GM19238 (cell line): Measurements from ENCODE around the gene SLC6A6.
A peak's percentile ranks its signal among the peaks of the same experiment; 100 is the strongest.

Source experiments
- DNase-seq: peaks from one replicate; pipeline ENCODE4 v3.0.0; 2011; ENCODE audit warnings: low spot score; ENCODE audit not compliant: insufficient read length

The SLC6A6 gene

DNA sequence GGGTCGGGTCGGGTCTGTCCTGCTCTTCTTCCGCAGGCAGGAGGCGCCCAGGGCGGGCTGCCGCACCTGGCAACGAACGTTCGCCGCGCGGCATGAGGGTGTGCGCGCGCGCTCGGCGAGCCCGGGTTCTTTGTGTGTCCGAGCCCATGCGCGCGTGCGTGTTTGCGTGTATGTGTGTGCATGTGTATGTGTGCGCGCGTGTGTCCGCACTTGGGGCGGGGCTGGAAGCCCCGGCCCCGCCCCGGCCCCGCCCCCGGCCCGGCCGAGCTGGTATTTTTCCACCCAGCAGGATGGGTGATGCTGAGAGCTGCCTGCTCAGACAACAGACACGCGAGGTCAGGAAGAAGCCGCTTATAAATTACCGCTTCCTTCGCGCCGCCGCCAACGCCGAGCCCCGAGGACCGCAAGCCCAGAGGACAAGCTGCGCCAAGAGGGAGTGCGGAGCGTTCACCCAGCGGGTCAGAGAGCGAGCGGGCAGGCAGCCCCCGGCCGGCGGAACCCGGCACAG, at the start of gene SLC6A6:
SLC6A6 (plus strand) TSS at position 303 of the 508 bp plus-strand sequence. CDS start 41,029 bp downstream, outside the sequence.
- peak; percentile 92 for DNase-seq

DNA sequence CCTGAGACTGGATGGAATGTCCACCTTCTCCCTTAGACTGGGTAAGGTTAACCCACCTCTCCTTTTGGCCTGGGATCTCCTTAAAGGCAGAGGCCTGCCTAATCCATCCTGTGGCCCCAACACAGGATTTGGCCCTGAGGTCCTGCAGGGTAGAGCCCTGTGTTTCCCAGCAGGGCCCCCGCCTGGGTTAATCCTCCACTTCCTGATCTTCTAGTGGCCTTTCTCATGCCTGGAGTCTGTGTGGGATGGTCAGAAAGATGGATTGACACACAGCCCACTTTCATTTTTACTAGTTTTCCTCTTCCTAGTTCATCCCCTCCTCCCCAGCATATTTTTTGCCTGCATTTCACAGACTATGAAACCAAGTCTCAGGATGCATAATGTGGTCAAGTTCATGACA, 48.9 kb upstream of the SLC6A6 start:
- DNase-seq: no peak

DNA sequence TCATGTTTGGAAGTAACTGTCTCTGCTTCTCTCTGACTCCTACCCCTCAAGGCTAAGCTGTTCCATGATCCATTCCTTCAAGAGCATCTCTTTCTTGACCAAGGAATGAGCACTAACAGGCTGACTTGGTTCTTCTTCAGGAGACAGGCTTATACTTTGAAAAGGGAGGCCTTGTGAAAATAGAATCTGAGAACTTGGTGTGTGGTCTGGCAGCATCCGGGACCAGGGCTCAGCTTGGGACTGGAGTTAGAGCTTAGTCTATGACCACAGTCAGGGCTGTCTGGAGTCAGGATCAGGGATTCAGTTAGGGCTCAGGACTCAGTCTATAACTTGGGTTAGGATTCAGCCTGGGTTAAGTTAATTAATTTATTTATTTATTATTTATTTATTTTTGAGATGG, 44.9 kb upstream of the SLC6A6 start:
- DNase-seq: no peak

DNA sequence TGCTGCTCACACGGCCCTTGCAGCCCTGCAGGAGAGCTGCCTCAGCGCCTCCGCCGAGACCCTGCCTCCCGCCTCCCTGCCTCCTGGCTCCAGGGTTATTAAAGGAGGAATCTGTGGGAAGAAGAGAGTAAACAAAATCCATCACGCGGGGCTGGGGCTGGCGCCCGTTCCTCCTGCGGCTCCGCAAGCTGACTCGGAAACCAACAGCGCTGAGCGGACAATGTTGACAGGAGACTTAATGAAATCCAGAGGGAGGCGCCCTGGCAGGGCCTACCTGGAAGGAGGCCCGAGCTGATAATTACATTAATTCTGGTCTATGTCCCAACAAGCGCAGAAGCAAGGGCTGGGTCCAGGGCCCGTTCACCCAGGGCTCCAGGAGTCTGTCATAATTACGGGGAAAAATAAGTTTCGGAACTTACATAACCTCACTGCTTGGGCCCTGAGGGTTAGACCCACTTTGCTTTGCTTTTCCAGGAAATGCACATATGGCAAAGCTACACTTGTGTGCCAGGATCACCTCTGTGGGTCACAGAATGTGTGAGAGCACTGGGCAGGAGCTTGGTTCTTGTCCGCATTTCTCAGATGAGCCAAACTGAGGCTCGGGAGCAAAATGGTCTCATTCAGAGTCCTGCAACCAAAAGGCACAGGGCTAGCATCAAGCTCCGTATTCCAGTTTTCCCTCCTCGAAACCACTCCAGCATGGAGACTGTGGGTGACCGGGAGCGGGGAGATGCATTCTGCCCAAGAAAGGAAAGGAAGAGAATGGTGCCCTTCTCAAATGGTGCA, 43.8 kb upstream of the SLC6A6 start:
- no peak for DNase-seq

GRCh38 chr3:14359348-14359747, 43.1 kb upstream of the SLC6A6 start:
- no peak for DNase-seq

DNA sequence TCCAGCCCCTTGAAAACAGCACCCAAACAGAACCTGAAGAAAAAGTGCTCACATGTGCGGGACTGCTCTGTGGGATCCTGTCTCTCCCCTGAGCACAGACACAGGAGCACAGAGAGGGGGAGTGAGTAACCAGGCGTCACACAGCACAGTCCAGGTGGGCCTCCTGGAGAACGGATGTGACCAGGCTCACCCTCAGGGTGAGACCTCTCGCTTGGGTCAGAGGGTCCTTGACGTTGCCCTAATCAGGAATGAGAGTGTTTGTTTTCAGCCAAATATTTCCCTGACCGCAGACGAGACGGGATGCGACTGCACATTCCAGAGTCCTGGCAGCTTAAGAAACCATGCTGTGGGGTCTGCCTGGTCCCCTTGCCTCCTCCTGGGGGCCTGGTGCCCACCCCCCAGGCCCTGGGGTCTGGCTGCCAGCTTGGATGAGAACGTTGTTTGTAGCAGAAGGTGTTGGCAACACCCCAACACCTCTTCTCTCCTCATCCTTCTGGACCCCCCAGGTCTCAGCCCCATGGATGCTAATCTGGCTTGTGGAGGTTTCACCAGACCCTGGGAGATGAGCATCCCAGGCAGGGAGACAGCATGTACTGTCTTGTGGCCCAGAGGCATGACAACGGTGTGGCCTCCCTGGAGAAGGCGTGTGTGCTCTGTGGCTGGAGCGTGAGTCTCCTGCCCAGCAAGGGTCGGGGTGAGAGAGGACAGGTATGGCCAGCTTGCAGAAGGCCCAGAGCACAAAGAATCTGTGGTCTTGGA, 42.1 kb upstream of the SLC6A6 start:
- DNase-seq: no peak

DNA sequence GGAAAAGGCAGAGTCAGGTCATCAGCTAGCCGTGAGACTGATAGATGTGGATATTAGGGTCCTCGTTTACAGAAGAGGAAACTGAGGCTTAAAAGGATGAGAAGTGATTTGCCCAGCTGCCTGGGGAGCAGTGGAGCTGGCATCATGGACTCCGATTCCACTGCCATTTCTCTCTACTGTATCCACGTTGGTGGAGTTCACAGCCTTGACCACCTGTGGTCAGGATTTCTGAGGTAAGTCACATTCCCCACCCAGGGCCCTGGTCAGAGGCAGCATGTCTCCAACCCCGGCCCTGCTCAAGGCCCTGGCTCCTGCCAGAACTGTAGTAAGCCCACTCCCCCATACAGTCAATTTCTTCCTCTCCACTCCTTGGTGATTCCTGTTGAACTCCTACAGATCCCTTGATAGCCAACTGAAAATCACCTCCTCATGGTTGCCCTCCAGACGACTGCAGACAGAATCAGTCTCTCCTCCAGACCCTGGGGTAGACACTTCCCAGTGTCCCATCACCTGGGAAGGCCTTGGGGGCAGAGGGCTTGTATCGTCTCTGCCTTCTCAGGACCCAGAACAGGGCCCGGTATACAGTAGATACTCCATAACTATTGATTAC, 41.2 kb upstream of the SLC6A6 start:
- DNase-seq: no peak

- no peak for DNase-seq
These were observed 39.5 kb upstream of the SLC6A6 start for GRCh38 chr3:14362890-14363289.

- no peak for DNase-seq
These were observed 39.0 kb upstream of the SLC6A6 start for GRCh38 chr3:14363379-14363778.

GRCh38 chr3:14363991-14364390, 38.4 kb upstream of the SLC6A6 start:
- DNase-seq: no peak

- DNase-seq: no peak
These were observed 37.7 kb upstream of the SLC6A6 start for GRCh38 chr3:14364580-14365292.

GRCh38 chr3:14366248-14366647, 36.2 kb upstream of the SLC6A6 start:
- DNase-seq: no peak

- DNase-seq: no peak
These were observed 35.2 kb upstream of the SLC6A6 start for GRCh38 chr3:14366915-14367823.

DNA sequence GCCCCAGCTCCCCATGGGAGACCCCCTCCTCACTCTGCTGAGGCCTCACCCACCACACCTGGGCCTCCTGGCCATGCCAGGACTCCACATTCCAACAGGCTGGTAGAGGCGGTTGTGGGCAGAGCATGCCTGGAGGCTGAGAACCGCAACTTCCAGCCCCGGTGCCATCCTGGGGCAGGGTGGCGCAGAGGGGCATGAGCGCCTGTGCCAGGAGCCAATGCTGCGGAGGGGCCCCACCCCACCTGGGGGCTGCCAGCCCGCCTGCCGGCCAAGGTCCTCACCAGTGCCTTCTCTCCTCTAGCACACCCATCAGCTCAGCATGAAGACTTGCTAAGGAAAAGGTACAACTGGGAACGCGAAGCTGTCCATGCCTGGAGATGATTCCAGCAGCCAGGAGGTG, 34.3 kb upstream of the SLC6A6 start:
- DNase-seq: no peak

GRCh38 chr3:14368885-14369284, 33.5 kb upstream of the SLC6A6 start:
- DNase-seq: no peak

GRCh38 chr3:14369675-14370669, 32.4 kb upstream of the SLC6A6 start:
- DNase-seq: no peak

DNA sequence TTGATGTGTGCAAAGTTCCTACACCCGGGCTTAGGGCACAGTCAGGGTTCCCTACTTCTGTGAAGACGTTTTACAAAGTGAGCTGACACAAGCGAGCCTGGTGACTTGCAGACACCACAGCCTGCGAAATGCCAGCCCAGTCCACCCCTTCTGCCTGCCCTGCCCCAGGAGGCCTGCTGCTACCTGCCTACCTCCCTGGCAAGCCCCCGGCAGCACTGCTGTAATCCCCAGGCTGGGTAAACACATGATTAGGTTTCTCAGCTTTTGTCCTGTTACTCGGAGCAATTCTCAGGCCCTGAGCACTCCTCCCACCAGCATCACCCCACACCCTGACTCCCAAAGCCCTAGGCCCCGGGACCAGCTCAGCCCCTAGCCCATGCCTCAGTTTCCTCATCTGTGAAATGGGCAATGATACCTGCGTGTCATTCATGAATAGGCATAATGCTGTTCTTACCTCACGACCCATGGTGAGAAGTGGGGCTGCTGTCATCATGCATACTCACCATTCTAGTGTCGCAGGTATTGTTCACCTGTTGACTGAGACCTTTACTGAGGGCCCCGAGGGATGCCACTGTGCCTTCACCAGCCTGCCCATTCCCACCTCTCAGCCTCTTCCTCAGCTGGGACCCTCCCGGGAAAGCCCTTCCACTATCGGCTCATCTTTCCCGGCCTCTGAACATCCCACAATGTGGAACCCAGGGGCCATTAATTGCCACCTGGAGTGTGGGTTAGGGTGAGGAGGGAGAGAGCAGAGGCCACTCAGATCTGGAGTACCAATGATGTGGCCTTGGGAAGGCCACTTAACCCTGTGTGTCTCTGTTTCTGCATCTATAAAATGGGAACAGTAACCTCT, 31.5 kb upstream of the SLC6A6 start:
- DNase-seq: no peak
